A549 (cell line): ENCODE results near the gene CD300E. TPM values are rescaled to one million over a fixed set of nuclear protein-coding genes. Genes with fewer than 3 reads are reported as not detected.

Source experiments
- ATAC-seq, 2 experiments: fragments of 200-7000 bp in 1 of 2; fragments of >200 bp in 1 of 2; cut with Nextera tagmentation in 1 of 2; cut with Tn5 transposase in 1 of 2; 3 replicates each; pipeline versions ENCODE4 v1.8.0 to v1.9.1; 2018 to 2020; ENCODE audit warnings: mild to moderate bottlenecking in 1 of 2, moderate library complexity in 1 of 2
- CTCF ChIA-PET: fragments of 300-600 bp; sonication (Branson Sonifier 250); formaldehyde crosslinking; extraction: SDS; loops from one replicate; lab custom pipeline; 2021; ENCODE audit warnings: antibody characterized with exemption, inconsistent platforms; lab: Yijun Ruan, JAX
- POLR2A ChIA-PET: fragments of 350-600 bp; formaldehyde crosslinking; extraction: SDS; loops from one replicate; lab custom pipeline; 2021; ENCODE audit warnings: antibody characterized with exemption, inconsistent platforms; lab: Yijun Ruan, JAX
- DNase-seq, 2 experiments: peaks; one replicate each; pipeline versions ENCODE4 v3.0.0 to v3.0.0-alpha.2; 2011 to 2016; ENCODE audit warnings: low read depth in 1 of 2, low spot score in 1 of 2
- FAIRE-seq: peaks from 2 replicates; lab custom pipeline; 2011; peaks lifted over from hg19 to GRCh38; lab: Jason Lieb, UNC
- H3K27ac ChIP-seq, 2 experiments: fragments of >200 bp; sonication (Bioruptor Twin); formaldehyde crosslinking; 3 replicates each; pipeline ENCODE4 v1.5.1; 2016 to 2017
- H3K4me1 ChIP-seq: fragments of >200 bp; sonication (Bioruptor Twin); formaldehyde crosslinking; 3 replicates; pipeline ENCODE4 v1.6.1; 2016
- H3K4me2 ChIP-seq: fragments of >200 bp; sonication (Bioruptor Twin); formaldehyde crosslinking; 3 replicates; pipeline ENCODE4 v1.6.1; 2016
- H3K4me3 ChIP-seq: fragments of >200 bp; sonication (Bioruptor Twin); formaldehyde crosslinking; 3 replicates; pipeline ENCODE4 v1.5.1; 2016
- H3K9me3 ChIP-seq: fragments of >200 bp; sonication (Bioruptor Twin); formaldehyde crosslinking; 3 replicates; pipeline ENCODE4 v1.6.1; 2016
- BCL3 ChIP-seq: fragments of >200 bp; sonication (Bioruptor Twin); formaldehyde crosslinking; IDR thresholded peaks from 3 replicates; pipeline ENCODE4 v1.6.1; 2016
- CBX2 ChIP-seq: fragments of 200-600 bp; sonication (generic); IDR thresholded peaks from 2 replicates; pipeline ENCODE4 v1.6.1; 2016; ENCODE audit warnings: low read depth, mild to moderate bottlenecking, borderline replicate concordance
- CBX8 ChIP-seq: fragments of 200-600 bp; sonication (generic); IDR thresholded peaks from 2 replicates; pipeline ENCODE4 v1.6.1; 2016
- CHD2 ChIP-seq: fragments of 150-350 bp; IDR thresholded peaks from 2 replicates; pipeline ENCODE4 v1.6.1; 2014; ENCODE audit warnings: low read length; ENCODE audit not compliant: partially characterized antibody
- CHD4 ChIP-seq: fragments of 200-600 bp; sonication (generic); IDR thresholded peaks from 2 replicates; pipeline ENCODE4 v1.6.1; 2016; ENCODE audit warnings: antibody characterized with exemption, mild to moderate bottlenecking, borderline replicate concordance
- CTCF ChIP-seq: fragments of >200 bp; sonication (Bioruptor Twin); formaldehyde crosslinking; IDR thresholded peaks from 3 replicates; pipeline ENCODE4 v1.5.1; 2016
- E2F6 ChIP-seq: IDR thresholded peaks from 2 replicates; pipeline ENCODE4 v1.6.1; 2012; ENCODE audit warnings: low read depth, borderline replicate concordance
- EHF ChIP-seq: fragments of 250-450 bp; sonication (Bioruptor Pico); IDR thresholded peaks from 2 replicates; pipeline ENCODE4 v1.5.0; 2020; ENCODE audit warnings: mild to moderate bottlenecking
- ELK1 ChIP-seq: fragments of 150-350 bp; IDR thresholded peaks from 2 replicates; pipeline ENCODE4 v1.6.1; 2014; ENCODE audit warnings: low read depth, mild to moderate bottlenecking, low read length
- FOSB ChIP-seq: fragments of 250-450 bp; sonication (Bioruptor Pico); IDR thresholded peaks from 2 replicates; pipeline ENCODE4 v1.5.0; 2020; ENCODE audit warnings: mild to moderate bottlenecking, moderate library complexity
- FOSL2 ChIP-seq, 2 experiments: fragments of 450-650 bp in 1 of 2; fragments of >200 bp in 1 of 2; sonication (Bioruptor Twin) in 1 of 2; formaldehyde crosslinking; IDR thresholded peaks; 2 replicates each; pipeline versions ENCODE4 v1.5.0 to v1.6.1; 2016 to 2020; ENCODE audit warnings: mild to moderate bottlenecking in 1 of 2, moderate library complexity in 1 of 2
- FOXS1 ChIP-seq: fragments of 250-450 bp; sonication (Bioruptor Pico); IDR thresholded peaks from 2 replicates; pipeline ENCODE4 v1.5.0; 2020; ENCODE audit warnings: mild to moderate bottlenecking, moderate library complexity
- HDAC2 ChIP-seq: fragments of 200-600 bp; sonication (generic); IDR thresholded peaks from 2 replicates; pipeline ENCODE4 v1.6.1; 2016
- HEYL ChIP-seq: fragments of 250-450 bp; sonication (Bioruptor Pico); IDR thresholded peaks from 2 replicates; pipeline ENCODE4 v1.8.0; 2021; ENCODE audit warnings: mild to moderate bottlenecking, moderate library complexity
- MAFK ChIP-seq: fragments of 450-650 bp; IDR thresholded peaks from 2 replicates; pipeline ENCODE4 v1.6.1; 2014; ENCODE audit not compliant: partially characterized antibody
- MAX ChIP-seq: IDR thresholded peaks from 2 replicates; pipeline ENCODE4 v1.6.1; 2012
- MYC ChIP-seq: IDR thresholded peaks from 2 replicates; pipeline ENCODE4 v1.6.1; 2012; ENCODE audit warnings: mild to moderate bottlenecking, inconsistent platforms, low read length, improper control_type of control experiment, borderline replicate concordance
- NFE2L2 ChIP-seq: fragments of 150-350 bp; conservative IDR thresholded peaks from 2 replicates; pipeline ENCODE4 v1.6.1; 2014; ENCODE audit warnings: low read length
- NPAS2 ChIP-seq: fragments of 250-450 bp; sonication (Bioruptor Pico); IDR thresholded peaks from 2 replicates; pipeline ENCODE4 v1.8.0; 2022; ENCODE audit warnings: mild to moderate bottlenecking, moderate library complexity, borderline replicate concordance
- PHF8 ChIP-seq: fragments of 200-600 bp; sonication (generic); IDR thresholded peaks from 2 replicates; pipeline ENCODE4 v1.6.1; 2016; ENCODE audit warnings: low read depth, mild to moderate bottlenecking, antibody characterized with exemption, moderate library complexity, borderline replicate concordance
- POLR2AphosphoS2 ChIP-seq: conservative IDR thresholded peaks from 2 replicates; pipeline ENCODE4 v1.6.1; 2012; ENCODE audit warnings: low read length, improper control_type of control experiment, inconsistent platforms
- RAD21 ChIP-seq, 2 experiments: fragments of >200 bp in 1 of 2; sonication (Bioruptor Twin) in 1 of 2; formaldehyde crosslinking in 1 of 2; IDR thresholded peaks in 1 of 2; conservative IDR thresholded peaks in 1 of 2; 2 replicates in 1 of 2; 3 replicates in 1 of 2; pipeline ENCODE4 v1.6.1; 2012 to 2018; ENCODE audit warnings: inconsistent platforms in 1 of 2
- RFX5 ChIP-seq: fragments of 450-650 bp; IDR thresholded peaks from 2 replicates; pipeline ENCODE4 v1.7.1; 2014; ENCODE audit warnings: antibody characterized with exemption, mild to moderate bottlenecking, moderate library complexity
- SMC3 ChIP-seq: fragments of >200 bp; sonication (Bioruptor Twin); formaldehyde crosslinking; IDR thresholded peaks from 3 replicates; pipeline ENCODE4 v1.6.1; 2018; ENCODE audit warnings: inconsistent platforms
- SREBF2 ChIP-seq: fragments of 450-650 bp; IDR thresholded peaks from 2 replicates; pipeline ENCODE4 v1.6.1; 2014; ENCODE audit warnings: mild to moderate bottlenecking, moderate library complexity
- TFCP2L1 ChIP-seq: fragments of 250-450 bp; sonication (Bioruptor Pico); IDR thresholded peaks from 2 replicates; pipeline ENCODE4 v1.5.0; 2021; ENCODE audit warnings: mild to moderate bottlenecking
- USF2 ChIP-seq: fragments of 450-650 bp; IDR thresholded peaks from 2 replicates; pipeline ENCODE4 v1.6.1; 2014; ENCODE audit warnings: antibody characterized with exemption
- ZFP36 ChIP-seq: fragments of 450-650 bp; IDR thresholded peaks from 2 replicates; pipeline ENCODE4 v1.6.1; 2014; ENCODE audit warnings: borderline replicate concordance; ENCODE audit not compliant: partially characterized antibody
- WGBS: methylation state at CpG from one replicate; pipeline ENCODE4 v1.1.6; 2017; ENCODE audit errors: missing lambda C conversion rate; 5-methylcytosine and 5-hydroxymethylcytosine counted together
- polyA plus RNA-seq, 4 experiments: library from polyadenylated mRNA; depleted of rRNA in 3 of 4; stranded (reverse); fragments of >200 nt; fragmentation: RNase III in 1 of 4; extraction: RNeasy Plus Mini Kit Qiagen cat#74134 plus additional on column Dnase treatment in 1 of 4; gene quantifications; 2 replicates in 3 of 4; 3 replicates in 1 of 4; pipeline ENCODE4 v1.2.3, GENCODE V29; 2011 to 2017

The CD300E gene
- polyA plus RNA-seq, 2 of the 4 experiments (the other 2 are of a cell fraction) = not detected

GRCh38 chr17:74567397-74567796 lies 56.1 kb downstream of the CD300E start, which contains the start of gene CD300H:
TSS of gene CD300H (minus strand) at chr17:74567509.
- H3K4me1 ChIP-seq = peaks cover 27% of the 10 kb centered on the region
- H3K27ac ChIP-seq = peak within 1 kb of the TSS; percentile 64 to 90
- WGBS = 83% methylated on average over 2 of the region's 2 CpGs
- POLR2A ChIA-PET = no interaction called here
- H3K4me2 ChIP-seq = no peak within 1 kb of the TSS
- DNase-seq (no peak), ATAC-seq (no peak), FAIRE-seq (no peak)
- CTCF ChIA-PET = interaction anchor here (0.8 to 4.9 kb wide), 20 partner anchors 10 to 307 kb away, joined by 3 to 142 read pairs (median 10); partner anchors contain the start of genes CD300LB, CD300LD, GPR142 and RAB37
- TF ChIP-seq SMC3 (no peak), NPAS2 (no peak), CHD4 (no peak), FOSB (CRISPR knock-in tag) (no peak), HEYL (no peak), FOXS1 (CRISPR knock-in tag) (no peak), ELK1 (no peak), MAX (no peak), FOSL2 (IDR thresholded peaks at IDR 0.05) (no peak), FOSL2 (CRISPR knock-in tag; IDR thresholded peaks at IDR 0.05) (no peak), MAFK (no peak), CBX8 (no peak), CHD2 (no peak), TFCP2L1 (CRISPR knock-in tag) (no peak), EHF (CRISPR knock-in tag) (no peak), HDAC2 (no peak), E2F6 (no peak), CBX2 (no peak)
- no peak within 1 kb of the TSS for H3K4me3 ChIP-seq
- no peaks in the 10 kb centered on the region; the same call in 2 of the 3 replicates for H3K9me3 ChIP-seq

- Histone ChIP-seq H3K4me3 (no peak overlapping the region), H3K4me1 (peaks cover 27% of the 10 kb centered on the region), H3K9me3 (no peaks in the 10 kb centered on the region; the same call in 2 of the 3 replicates), H3K4me2 (no peak overlapping the region), H3K27ac (peak overlapping the region in 1 of 2 experiments; percentile 41; a peak in 1 of 6 replicates)
- ChIA-PET CTCF (interaction anchor here (0.5 to 4.9 kb wide), 61 partner anchors 9 to 391 kb away, joined by 3 to 142 read pairs (median 5); partner anchors contain the start of genes BTBD17, CD300A, CD300C and CD300E), POLR2A (no interaction called here)
- 42% methylated on average over 9 of the region's 9 CpGs for WGBS
- ATAC-seq (peak in 1 of 2 experiments; percentile 67; a peak in 3 of 6 replicates), DNase-seq (peak; percentile 51 to 66), FAIRE-seq (peak; percentile 82)
- TF ChIP-seq NFE2L2 = no peak
- no peak for TF ChIP-seq BCL3
- no peak for TF ChIP-seq CHD2
- no peak for TF ChIP-seq NPAS2
- no peak for TF ChIP-seq FOSL2 (IDR thresholded peaks at IDR 0.05)
- TF ChIP-seq FOSL2 (CRISPR knock-in tag; IDR thresholded peaks at IDR 0.05) = no peak
- TF ChIP-seq POLR2AphosphoS2 = no peak
- no peak for TF ChIP-seq E2F6
- no peak for TF ChIP-seq SREBF2
- TF ChIP-seq HEYL = no peak
- TF ChIP-seq CTCF = peak; percentile 68
- no peak for TF ChIP-seq CBX8
- TF ChIP-seq MYC = no peak
- no peak for TF ChIP-seq USF2
- no peak for TF ChIP-seq ZFP36
- TF ChIP-seq RAD21 (conservative IDR thresholded peaks at IDR 0.05 in 1 of 2, IDR thresholded peaks at IDR 0.05 in 1 of 2) = peak; percentile 64 to 75
- TF ChIP-seq MAX = no peak
- TF ChIP-seq PHF8 = no peak
- TF ChIP-seq RFX5 = no peak
Observed at GRCh38 chr17:74566132-74566753, 57.3 kb downstream of the CD300E start.
